ENCODE results near the gene TUBB6.

DNA sequence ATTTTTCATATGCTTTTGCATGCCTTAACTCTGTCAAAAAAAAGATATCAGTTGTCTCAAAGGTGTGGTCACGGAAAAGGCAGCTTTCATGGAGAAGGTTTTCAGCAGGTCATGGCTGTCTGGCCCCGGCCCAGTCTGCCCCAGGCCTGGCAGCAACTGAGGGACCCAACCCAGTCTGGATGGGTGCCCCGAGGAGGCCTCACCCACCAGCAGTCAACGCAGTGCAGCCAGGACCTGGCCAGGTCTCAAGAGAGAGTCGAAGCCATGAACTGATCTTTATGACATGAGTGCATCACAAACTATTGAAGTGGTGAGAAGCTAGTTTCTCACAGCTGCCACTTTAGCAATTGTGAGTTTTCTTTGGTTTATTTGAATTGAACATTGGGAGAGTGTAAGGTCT, 7.9 kb downstream of the TUBB6 start:
- TF ChIP-seq, protein P1, sequence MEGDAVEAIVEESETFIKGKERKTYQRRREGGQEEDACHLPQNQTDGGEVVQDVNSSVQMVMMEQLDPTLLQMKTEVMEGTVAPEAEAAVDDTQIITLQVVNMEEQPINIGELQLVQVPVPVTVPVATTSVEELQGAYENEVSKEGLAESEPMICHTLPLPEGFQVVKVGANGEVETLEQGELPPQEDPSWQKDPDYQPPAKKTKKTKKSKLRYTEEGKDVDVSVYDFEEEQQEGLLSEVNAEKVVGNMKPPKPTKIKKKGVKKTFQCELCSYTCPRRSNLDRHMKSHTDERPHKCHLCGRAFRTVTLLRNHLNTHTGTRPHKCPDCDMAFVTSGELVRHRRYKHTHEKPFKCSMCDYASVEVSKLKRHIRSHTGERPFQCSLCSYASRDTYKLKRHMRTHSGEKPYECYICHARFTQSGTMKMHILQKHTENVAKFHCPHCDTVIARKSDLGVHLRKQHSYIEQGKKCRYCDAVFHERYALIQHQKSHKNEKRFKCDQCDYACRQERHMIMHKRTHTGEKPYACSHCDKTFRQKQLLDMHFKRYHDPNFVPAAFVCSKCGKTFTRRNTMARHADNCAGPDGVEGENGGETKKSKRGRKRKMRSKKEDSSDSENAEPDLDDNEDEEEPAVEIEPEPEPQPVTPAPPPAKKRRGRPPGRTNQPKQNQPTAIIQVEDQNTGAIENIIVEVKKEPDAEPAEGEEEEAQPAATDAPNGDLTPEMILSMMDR (IDR thresholded peaks at IDR 0.05; ENCODE audit: insufficient read depth, low read length), result no peak
- no peak for TF ChIP-seq POLR2AphosphoS5 (IDR thresholded peaks at IDR 0.05; ENCODE audit: low read depth)
- TF ChIP-seq, protein P2, sequence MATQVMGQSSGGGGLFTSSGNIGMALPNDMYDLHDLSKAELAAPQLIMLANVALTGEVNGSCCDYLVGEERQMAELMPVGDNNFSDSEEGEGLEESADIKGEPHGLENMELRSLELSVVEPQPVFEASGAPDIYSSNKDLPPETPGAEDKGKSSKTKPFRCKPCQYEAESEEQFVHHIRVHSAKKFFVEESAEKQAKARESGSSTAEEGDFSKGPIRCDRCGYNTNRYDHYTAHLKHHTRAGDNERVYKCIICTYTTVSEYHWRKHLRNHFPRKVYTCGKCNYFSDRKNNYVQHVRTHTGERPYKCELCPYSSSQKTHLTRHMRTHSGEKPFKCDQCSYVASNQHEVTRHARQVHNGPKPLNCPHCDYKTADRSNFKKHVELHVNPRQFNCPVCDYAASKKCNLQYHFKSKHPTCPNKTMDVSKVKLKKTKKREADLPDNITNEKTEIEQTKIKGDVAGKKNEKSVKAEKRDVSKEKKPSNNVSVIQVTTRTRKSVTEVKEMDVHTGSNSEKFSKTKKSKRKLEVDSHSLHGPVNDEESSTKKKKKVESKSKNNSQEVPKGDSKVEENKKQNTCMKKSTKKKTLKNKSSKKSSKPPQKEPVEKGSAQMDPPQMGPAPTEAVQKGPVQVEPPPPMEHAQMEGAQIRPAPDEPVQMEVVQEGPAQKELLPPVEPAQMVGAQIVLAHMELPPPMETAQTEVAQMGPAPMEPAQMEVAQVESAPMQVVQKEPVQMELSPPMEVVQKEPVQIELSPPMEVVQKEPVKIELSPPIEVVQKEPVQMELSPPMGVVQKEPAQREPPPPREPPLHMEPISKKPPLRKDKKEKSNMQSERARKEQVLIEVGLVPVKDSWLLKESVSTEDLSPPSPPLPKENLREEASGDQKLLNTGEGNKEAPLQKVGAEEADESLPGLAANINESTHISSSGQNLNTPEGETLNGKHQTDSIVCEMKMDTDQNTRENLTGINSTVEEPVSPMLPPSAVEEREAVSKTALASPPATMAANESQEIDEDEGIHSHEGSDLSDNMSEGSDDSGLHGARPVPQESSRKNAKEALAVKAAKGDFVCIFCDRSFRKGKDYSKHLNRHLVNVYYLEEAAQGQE (IDR thresholded peaks at IDR 0.05; ENCODE audit: insufficient replicate concordance, low read depth), result no peak
- TF ChIP-seq SPI1 (IDR thresholded peaks at IDR 0.05; ENCODE audit: borderline replicate concordance, low read depth), result no peak
- no peak for TF ChIP-seq GABPA (IDR thresholded peaks at IDR 0.05; ENCODE audit: low read depth)

Data from HL-60 (cell line).